GM12878 (cell line): ENCODE results near the gene MYO1D. TPM values are rescaled to one million over a fixed set of nuclear protein-coding genes. Genes with fewer than 3 reads are reported as not detected.

Source experiments
- BMI1 ChIP-seq: fragments of 450-650 bp; IDR thresholded peaks from 2 replicates; pipeline ENCODE4 v1.6.1; 2016; ENCODE audit warnings: mild to moderate bottlenecking, moderate library complexity, borderline replicate concordance
- CTCF ChIP-seq, 3 experiments: IDR thresholded peaks in 2 of 3; conservative IDR thresholded peaks in 1 of 3; 2 replicates each; pipeline ENCODE4 v1.5.1; 2011; ENCODE audit warnings: low read depth in 3 of 3, low read length in 3 of 3, mild to moderate bottlenecking in 3 of 3, control low read depth in 2 of 3, moderate library complexity in 2 of 3, inconsistent platforms in 1 of 3, mixed read lengths in 1 of 3; ENCODE audit not compliant: control insufficient read depth in 2 of 3, insufficient read depth in 1 of 3; ENCODE audit errors: extremely low read depth in 1 of 3
- KLF5 ChIP-seq: fragments of 450-650 bp; IDR thresholded peaks from 2 replicates; pipeline ENCODE4 v1.6.1; 2014; ENCODE audit warnings: mild to moderate bottlenecking; ENCODE audit not compliant: partially characterized antibody
- ZNF592 ChIP-seq: fragments of 450-650 bp; IDR thresholded peaks from 2 replicates; pipeline ENCODE4 v1.6.1; 2017; ENCODE audit warnings: mild to moderate bottlenecking, moderate library complexity
- polyA plus RNA-seq, 11 experiments: library from polyadenylated mRNA; depleted of rRNA in 4 of 11; unstranded in 6 of 11; stranded (reverse) in 5 of 11; fragments of >200 nt; fragmentation: Nextera tagmentation in 4 of 11; fragmentation: Illumina TruSeq in 1 of 11; extraction: Ambion mirVana in 4 of 11; extraction: Trizol in 1 of 11; gene quantifications; 1 replicate in 1 of 11; 2 replicates in 10 of 11; pipeline versions ENCODE4 v1.2.1 to v1.2.3, GENCODE V29; 2011 to 2016; ENCODE audit warnings: inconsistent platforms in 2 of 11, missing spikeins in 2 of 11, low read depth in 1 of 11
- total RNA-seq, 4 experiments: library from RNA; depleted of rRNA in 3 of 4; stranded (reverse); fragments of >200 nt in 3 of 4; fragmentation: Illumina TruSeq in 1 of 4; extraction: Trizol in 1 of 4; gene quantifications; 2 replicates each; pipeline versions ENCODE4 v1.2.1 to v1.2.3, GENCODE V29; 2013 to 2021

The MYO1D gene
- total and polyA plus RNA-seq, 10 of the 15 experiments (the other 5 are each of a cell fraction or from before 2014, with no cell fraction given) = 1.8 to 37.7 (median 25.4) TPM

GRCh38 chr17:32570081-32570396, 306.9 kb downstream of the MYO1D start (continued):
- TF ChIP-seq CTCF (IDR thresholded peaks at IDR 0.05 in 2 of 3, conservative IDR thresholded peaks at IDR 0.05 in 1 of 3; ENCODE audit: control insufficient read depth in 2 of 3, extremely low read depth in 1 of 3, insufficient read depth in 1 of 3, low read depth in 3 of 3, low read length in 3 of 3) (no peak), ZNF592 (0 out of 2 replicates have a peak, but pooled peaks have one; percentile 35), BMI1 (no peak), KLF5 (no peak)
